Activated CD4-positive, alpha-beta memory T cell treated with anti-CD3 and anti-CD28 coated beads, Interleukin-2, amount 10 ng/mL, durations not matched to agents 7 days and 5 days (primary cell): ENCODE data around the gene KIAA1328. TPM values are rescaled to one million over a fixed set of nuclear protein-coding genes. Genes with fewer than 3 reads are reported as not detected.
"Not testable (repeated sequence)": the region's sequence is repeated elsewhere in the genome, so short reads cannot be mapped to it uniquely, and the experiment has no call there.

ENCODE experiments used
- CTCF ChIA-PET: fragments of 350-600 bp; sonication (Branson Sonifier 250); formaldehyde crosslinking; loops from one replicate; lab custom pipeline; 2021; ENCODE audit warnings: antibody characterized with exemption, inconsistent platforms; lab: Charles Lee
- POLR2A ChIA-PET: fragments of 350-600 bp; sonication (Branson Sonifier 250); formaldehyde crosslinking; loops from one replicate; lab custom pipeline; 2021; ENCODE audit warnings: antibody characterized with exemption; lab: Charles Lee
- DNase-seq: peaks from one replicate; pipeline ENCODE4 v3.0.0-alpha.2; 2020
- H3K27ac Mint-ChIP-seq: one replicate; pipeline ENCODE4 v1.8.0; 2021; ENCODE audit warnings: mild to moderate bottlenecking, mixed read lengths
- H3K27me3 Mint-ChIP-seq: one replicate; pipeline ENCODE4 v1.8.0; 2021; ENCODE audit warnings: mixed read lengths
- H3K36me3 Mint-ChIP-seq: one replicate; pipeline ENCODE4 v1.8.0; 2021; ENCODE audit warnings: low read depth, mixed read lengths
- H3K4me1 Mint-ChIP-seq: one replicate; pipeline ENCODE4 v1.8.0; 2021; ENCODE audit warnings: mixed read lengths
- H3K4me3 Mint-ChIP-seq: one replicate; pipeline ENCODE4 v1.8.0; 2021; ENCODE audit warnings: mild to moderate bottlenecking, mixed read lengths
- H3K9me3 Mint-ChIP-seq: one replicate; pipeline ENCODE4 v1.8.0; 2021; ENCODE audit warnings: mixed read lengths
- total RNA-seq, 2 experiments: library from RNA; stranded (reverse); gene quantifications; one replicate each; pipeline ENCODE4 v1.2.3, GENCODE V29; 2021

KIAA1328 gene
- total RNA-seq, 2 experiments from 2014 or later = 7.4 to 8.6 TPM

DNA sequence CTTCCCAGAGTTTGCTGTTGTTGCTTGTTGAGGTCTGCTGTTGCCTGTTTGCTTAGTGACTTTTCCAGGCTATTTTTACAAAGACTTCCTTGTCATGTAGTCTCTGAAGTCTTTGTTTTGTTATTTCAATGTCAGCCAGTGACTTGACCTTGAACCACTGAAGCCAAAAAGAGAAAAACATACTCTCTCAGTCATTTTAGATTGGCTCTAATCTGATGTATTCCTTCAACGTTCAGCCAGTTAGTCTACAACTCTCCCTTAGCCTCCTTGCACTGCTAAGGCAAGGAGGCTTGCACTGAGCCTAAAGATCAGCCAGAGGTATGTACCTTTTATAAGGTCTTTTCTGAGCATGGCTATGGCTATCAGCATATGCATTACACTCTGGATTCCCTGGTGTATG, 27.9 kb downstream of the KIAA1328 start:
- no peak overlapping the region for H3K4me3 Mint-ChIP-seq
- POLR2A ChIA-PET = no interaction called here
- H3K9me3 Mint-ChIP-seq = peaks cover 7% of the 10 kb centered on the region
- H3K27me3 Mint-ChIP-seq = no peaks in the 10 kb centered on the region
- CTCF ChIA-PET = no interaction called here
- H3K27ac Mint-ChIP-seq = no peak overlapping the region
- peaks cover 34% of the 10 kb centered on the region for H3K36me3 Mint-ChIP-seq
- DNase-seq = no peak
- H3K4me1 Mint-ChIP-seq = no peaks in the 10 kb centered on the region

DNA sequence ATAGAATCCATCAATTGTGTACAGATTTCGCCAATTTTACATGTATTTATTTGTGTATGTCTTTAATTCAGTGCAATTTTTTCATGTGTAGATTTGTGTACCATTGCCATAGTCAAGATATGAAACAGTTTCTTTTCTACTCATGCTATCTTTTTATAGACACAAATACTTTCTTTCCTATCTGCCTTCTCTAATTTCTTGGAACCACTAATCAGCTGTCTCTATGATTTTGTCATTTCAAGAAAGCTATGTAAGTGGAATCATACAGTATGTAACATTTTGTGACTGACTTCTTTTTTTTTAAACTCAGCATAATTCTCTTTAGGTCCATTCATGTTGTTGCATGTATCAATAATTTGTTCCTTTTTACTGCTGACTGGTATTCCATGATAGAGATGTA, 33.3 kb downstream of the KIAA1328 start:
- DNase-seq = no peak
- H3K4me1 Mint-ChIP-seq = peaks cover 10% of the 10 kb centered on the region
- ChIA-PET POLR2A (no interaction called here), CTCF (no interaction called here)
- peaks cover 8% of the 10 kb centered on the region for H3K36me3 Mint-ChIP-seq
- no peak overlapping the region for H3K4me3 Mint-ChIP-seq
- peaks cover 2% of the 10 kb centered on the region for H3K9me3 Mint-ChIP-seq
- no peak overlapping the region for H3K27ac Mint-ChIP-seq
- no peaks in the 10 kb centered on the region for H3K27me3 Mint-ChIP-seq

DNA sequence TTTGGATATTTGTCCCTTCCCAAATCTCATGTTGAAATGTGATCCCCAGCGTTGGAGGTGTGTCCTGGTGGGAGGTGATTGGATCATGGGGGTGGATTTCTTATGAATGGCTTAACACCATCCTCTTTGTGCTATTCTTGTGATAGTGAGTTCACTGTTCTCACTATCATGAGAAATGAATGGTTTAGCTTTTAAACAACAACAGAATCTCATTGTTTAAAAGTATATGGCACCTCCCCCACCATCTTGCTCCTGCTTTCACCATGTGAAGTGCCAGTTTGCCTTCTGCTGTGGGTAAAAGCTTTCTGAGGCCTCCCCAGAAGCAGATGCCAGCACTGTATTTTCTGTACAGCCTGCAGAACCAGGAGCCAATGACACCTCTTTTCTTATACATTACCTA, 38.1 kb downstream of the KIAA1328 start:
- CTCF ChIA-PET = no interaction called here

DNA sequence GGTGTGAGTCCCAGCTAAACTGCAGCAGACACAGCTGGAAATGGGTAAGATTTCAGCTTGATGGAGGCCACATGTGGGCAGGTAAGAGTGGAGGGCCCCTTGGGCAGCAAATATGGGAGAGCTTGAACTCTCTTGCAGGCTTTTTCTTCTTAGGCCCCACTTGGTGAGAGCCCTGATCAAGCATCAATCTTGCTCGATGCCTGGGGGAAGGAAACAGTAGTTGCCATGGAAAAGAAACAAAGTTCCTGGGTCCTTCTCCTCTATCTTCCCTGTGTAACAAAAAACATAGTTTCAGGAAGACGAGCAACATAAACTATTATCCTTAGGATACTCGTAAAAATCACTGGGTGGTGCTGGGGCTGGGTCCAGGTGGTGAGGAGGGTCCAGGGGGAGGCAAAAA, 42.9 kb downstream of the KIAA1328 start:
- no peaks in the 10 kb centered on the region for H3K27me3 Mint-ChIP-seq
- ChIA-PET CTCF (interaction anchor here (0.8 kb wide), 1 partner anchor 28 kb away, joined by 3 read pairs; no protein-coding TSS in a partner anchor), POLR2A (interaction anchor here (1.7 kb wide), 1 partner anchor 43 kb away, joined by 4 read pairs; the partner anchor contains the start of gene TPGS2)
- H3K9me3 Mint-ChIP-seq = peaks cover 14% of the 10 kb centered on the region
- H3K4me3 Mint-ChIP-seq = no peak overlapping the region
- H3K27ac Mint-ChIP-seq = no peak overlapping the region
- peaks cover 29% of the 10 kb centered on the region for H3K36me3 Mint-ChIP-seq
- peaks cover 1% of the 10 kb centered on the region for H3K4me1 Mint-ChIP-seq
- no peak for DNase-seq

More for the DNA sequence above, 38.1 kb downstream of the KIAA1328 start:
- Mint-ChIP-seq H3K4me1 (peaks cover 8% of the 10 kb centered on the region), H3K27me3 (no peaks in the 10 kb centered on the region), H3K4me3 (no peak overlapping the region), H3K36me3 (peaks cover 15% of the 10 kb centered on the region), H3K27ac (no peak overlapping the region), H3K9me3 (peaks cover 4% of the 10 kb centered on the region)
- POLR2A ChIA-PET = interaction anchor here (1.2 kb wide), 1 partner anchor 9 kb away, joined by 3 read pairs; no protein-coding TSS in a partner anchor
- no peak for DNase-seq

DNA sequence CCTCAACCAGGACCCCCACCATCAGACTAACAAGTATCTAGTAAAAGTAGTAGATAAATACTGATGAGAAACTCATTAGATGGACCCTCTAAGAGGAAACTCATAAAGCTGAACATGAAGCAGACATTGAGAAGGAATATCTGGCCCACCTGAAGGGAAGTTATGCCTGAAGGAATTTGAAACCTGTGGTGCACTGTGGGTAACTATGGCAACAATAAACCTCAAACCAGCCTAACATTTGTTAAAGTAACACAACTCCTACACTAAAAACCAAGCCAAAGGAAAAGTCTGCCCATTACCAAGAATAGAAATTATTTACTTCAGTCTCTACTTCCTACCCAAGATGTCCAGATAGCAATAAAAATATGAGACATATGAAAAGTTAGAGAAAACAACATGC, 43.4 kb downstream of the KIAA1328 start:
- H3K9me3 Mint-ChIP-seq = peaks cover 17% of the 10 kb centered on the region
- H3K36me3 Mint-ChIP-seq = peaks cover 31% of the 10 kb centered on the region
- H3K4me3 Mint-ChIP-seq = no peak overlapping the region
- DNase-seq = no peak
- H3K27me3 Mint-ChIP-seq = no peaks in the 10 kb centered on the region
- H3K27ac Mint-ChIP-seq = no peak overlapping the region
- CTCF ChIA-PET = interaction anchor here (0.8 kb wide), 1 partner anchor 29 kb away, joined by 3 read pairs; no protein-coding TSS in a partner anchor
- peaks cover 1% of the 10 kb centered on the region for H3K4me1 Mint-ChIP-seq
- POLR2A ChIA-PET = interaction anchor here (1.7 kb wide), 1 partner anchor 44 kb away, joined by 4 read pairs; the partner anchor contains the start of gene TPGS2

DNA sequence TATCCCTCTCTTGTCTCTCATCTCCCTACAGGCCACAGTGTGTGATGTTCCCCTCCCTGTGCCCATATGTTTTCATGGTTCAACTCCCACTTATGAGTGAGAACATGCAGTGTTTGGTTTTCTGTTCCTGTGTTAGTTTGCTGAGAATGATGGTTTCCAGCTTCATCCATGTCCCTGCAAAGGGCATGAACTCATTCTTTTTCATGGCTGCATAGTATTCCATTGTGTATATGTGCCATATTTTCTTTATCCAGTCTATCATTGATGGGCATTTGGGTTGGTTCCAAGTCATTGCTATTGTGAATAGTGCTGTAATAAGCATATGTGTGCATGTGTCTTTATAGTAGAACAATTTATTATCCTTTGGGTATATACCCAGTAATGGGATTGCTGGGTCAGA, 44.9 kb downstream of the KIAA1328 start:
- H3K27me3 Mint-ChIP-seq, H3K4me3 Mint-ChIP-seq, H3K4me1 Mint-ChIP-seq: not testable (repeated sequence)

DNA sequence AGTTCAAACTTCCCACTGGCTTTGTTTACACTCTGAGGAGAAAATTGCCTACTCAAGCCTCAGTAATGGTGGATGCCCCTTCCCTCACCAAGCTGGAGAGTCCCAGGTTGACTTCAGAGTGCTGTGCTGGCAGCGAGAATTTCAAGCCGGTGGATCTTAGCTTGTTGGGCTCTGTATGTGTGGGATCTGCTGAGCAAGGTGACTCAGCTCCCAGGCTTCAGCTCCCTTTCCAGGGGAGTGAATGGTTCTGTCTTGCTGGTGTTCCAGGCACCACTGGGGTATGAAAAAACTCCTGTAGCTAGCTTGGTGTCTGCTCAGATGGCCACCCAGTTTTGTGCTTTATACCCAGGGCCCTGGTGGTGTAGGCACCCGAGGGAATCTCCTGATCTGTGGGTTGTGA, 50.9 kb downstream of the KIAA1328 start:
- H3K27ac Mint-ChIP-seq, H3K4me3 Mint-ChIP-seq, H3K4me1 Mint-ChIP-seq, CTCF ChIA-PET, POLR2A ChIA-PET, DNase-seq, H3K27me3 Mint-ChIP-seq: not testable (repeated sequence)
- Mint-ChIP-seq H3K36me3 (peaks cover 22% of the 10 kb centered on the region), H3K9me3 (peaks cover 14% of the 10 kb centered on the region)

More for the DNA sequence above, 44.9 kb downstream of the KIAA1328 start:
- Mint-ChIP-seq H3K9me3 (peaks cover 23% of the 10 kb centered on the region), H3K36me3 (peaks cover 37% of the 10 kb centered on the region)
- POLR2A ChIA-PET, DNase-seq, H3K27ac Mint-ChIP-seq, CTCF ChIA-PET: not testable (repeated sequence)

DNA sequence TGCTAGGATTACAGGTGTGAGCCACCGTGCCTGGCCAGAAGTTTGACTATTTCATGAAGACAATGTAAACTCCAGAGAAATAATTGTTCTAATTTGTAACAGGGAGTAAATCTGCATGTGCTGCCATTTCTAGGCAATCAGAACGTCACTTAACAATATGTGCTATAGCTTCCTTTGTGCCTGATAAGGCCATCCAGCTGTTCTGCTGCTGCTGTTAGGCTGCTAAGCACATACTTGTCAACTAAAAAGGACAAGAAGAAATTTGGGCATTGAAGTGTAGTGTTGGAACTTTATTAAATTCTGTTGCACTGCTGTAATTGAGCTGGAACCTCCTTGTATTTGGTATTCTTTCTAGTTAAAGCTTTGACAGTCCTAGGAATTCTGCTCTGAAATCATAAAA, 57.1 kb downstream of the KIAA1328 start:
- POLR2A ChIA-PET = no interaction called here
- no peaks in the 10 kb centered on the region for H3K9me3 Mint-ChIP-seq
- no peaks in the 10 kb centered on the region for H3K27me3 Mint-ChIP-seq
- CTCF ChIA-PET = no interaction called here
- peaks cover 5% of the 10 kb centered on the region for H3K4me1 Mint-ChIP-seq
- no peak overlapping the region for H3K4me3 Mint-ChIP-seq
- H3K27ac Mint-ChIP-seq = no peak overlapping the region
- H3K36me3 Mint-ChIP-seq = no peaks in the 10 kb centered on the region
- no peak for DNase-seq

DNA sequence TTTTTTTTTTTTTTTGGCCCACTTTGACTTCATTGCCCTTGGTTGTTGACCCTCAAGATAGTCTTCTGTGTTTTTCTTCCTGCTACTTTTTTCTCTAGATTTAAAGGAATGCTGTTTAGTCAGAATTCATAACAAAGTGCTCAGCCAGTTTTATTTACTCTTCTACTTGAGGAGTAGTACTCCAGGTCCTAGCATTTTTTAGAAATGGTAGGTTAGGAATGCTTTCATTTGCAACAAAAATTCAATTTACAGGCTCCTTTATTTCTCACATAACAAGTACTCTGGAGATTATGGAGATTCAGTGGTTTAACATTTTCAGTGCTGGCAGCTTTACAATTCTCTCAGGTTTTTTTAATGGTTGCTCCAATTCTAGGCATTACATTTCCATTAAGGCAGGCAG, 58.2 kb downstream of the KIAA1328 start:
- CTCF ChIA-PET = no interaction called here
- H3K9me3 Mint-ChIP-seq = no peaks in the 10 kb centered on the region

DNA sequence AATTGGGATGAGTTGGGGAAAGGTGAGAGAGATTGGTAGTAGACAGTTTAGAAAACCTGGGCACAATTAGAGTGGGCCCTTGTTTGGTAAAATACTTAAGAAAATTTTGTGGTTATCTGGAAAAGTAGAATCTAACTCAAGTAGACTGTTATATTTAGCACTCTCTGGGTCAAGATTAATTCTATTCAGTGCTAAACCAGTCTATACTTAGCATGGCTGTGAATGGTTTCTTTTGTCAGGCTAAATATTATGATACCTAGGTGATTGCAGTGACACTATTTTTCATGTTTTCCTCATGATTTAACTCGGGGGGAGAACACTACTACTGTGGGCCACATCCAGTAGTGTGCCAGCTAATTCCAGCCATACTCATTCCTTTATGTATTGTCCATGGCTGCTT, 58.9 kb downstream of the KIAA1328 start:
- Mint-ChIP-seq H3K9me3 (no peaks in the 10 kb centered on the region), H3K27ac (no peak overlapping the region), H3K36me3 (no peaks in the 10 kb centered on the region), H3K4me3 (no peak overlapping the region), H3K27me3 (no peaks in the 10 kb centered on the region), H3K4me1 (peaks cover 5% of the 10 kb centered on the region)
- no peak for DNase-seq
- POLR2A ChIA-PET = no interaction called here
- CTCF ChIA-PET = no interaction called here

More for the DNA sequence above, 58.2 kb downstream of the KIAA1328 start:
- H3K4me3 Mint-ChIP-seq = no peak overlapping the region
- H3K36me3 Mint-ChIP-seq = no peaks in the 10 kb centered on the region
- no peak overlapping the region for H3K27ac Mint-ChIP-seq
- H3K4me1 Mint-ChIP-seq = peaks cover 5% of the 10 kb centered on the region
- POLR2A ChIA-PET = no interaction called here
- no peak for DNase-seq
- H3K27me3 Mint-ChIP-seq = no peaks in the 10 kb centered on the region

DNA sequence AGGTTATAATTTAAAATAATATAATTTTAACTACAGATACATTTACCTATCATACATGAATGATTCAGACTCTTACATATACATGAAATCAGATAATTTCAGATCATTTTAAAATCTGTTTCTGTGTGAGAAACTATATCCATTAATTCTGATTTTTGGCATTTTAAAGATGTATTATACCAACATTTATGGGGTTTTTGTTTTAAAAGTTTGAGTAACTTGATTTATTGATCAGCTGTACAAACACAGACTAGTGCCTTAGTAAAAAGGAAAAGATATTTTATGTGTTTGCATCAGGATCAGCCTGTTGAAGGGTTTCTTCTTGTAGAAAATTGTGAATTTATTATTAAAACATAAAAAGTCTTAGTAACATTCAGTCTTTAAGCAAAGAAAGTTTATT, 59.9 kb downstream of the KIAA1328 start:
- Mint-ChIP-seq H3K4me3 (no peak overlapping the region), H3K27me3 (no peaks in the 10 kb centered on the region), H3K4me1 (peaks cover 5% of the 10 kb centered on the region), H3K27ac (no peak overlapping the region), H3K9me3 (no peaks in the 10 kb centered on the region), H3K36me3 (no peaks in the 10 kb centered on the region)
- CTCF ChIA-PET = interaction anchor here (1.6 kb wide), 1 partner anchor 60 kb away, joined by 4 read pairs; the partner anchor contains the start of genes KIAA1328 and TPGS2
- no peak for DNase-seq
- POLR2A ChIA-PET = no interaction called here

DNA sequence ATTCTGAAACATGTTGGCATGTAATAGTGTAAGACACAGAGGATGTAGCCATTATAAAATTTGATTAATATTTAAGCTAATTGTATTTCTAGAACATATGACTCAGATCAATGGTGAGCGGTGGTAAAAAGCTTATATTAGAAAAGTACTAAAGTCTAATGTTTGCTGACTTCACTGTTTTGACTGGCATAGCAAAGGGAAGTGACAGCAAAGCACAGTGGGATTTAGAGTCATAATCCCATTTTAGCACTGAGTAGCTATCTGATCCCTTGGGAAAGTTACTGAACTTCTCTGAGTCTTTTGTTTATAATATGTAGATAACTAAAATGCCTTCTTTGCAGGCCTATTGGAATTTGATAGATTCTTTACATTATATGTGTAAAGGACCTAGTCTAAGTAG, 60.4 kb downstream of the KIAA1328 start:
- Mint-ChIP-seq H3K36me3 (no peaks in the 10 kb centered on the region), H3K9me3 (no peaks in the 10 kb centered on the region), H3K4me3 (no peak overlapping the region), H3K4me1 (peaks cover 5% of the 10 kb centered on the region), H3K27ac (no peak overlapping the region), H3K27me3 (no peaks in the 10 kb centered on the region)
- POLR2A ChIA-PET = no interaction called here
- DNase-seq = no peak
- CTCF ChIA-PET = interaction anchor here (1.6 kb wide), 1 partner anchor 60 kb away, joined by 4 read pairs; the partner anchor contains the start of genes KIAA1328 and TPGS2

DNA sequence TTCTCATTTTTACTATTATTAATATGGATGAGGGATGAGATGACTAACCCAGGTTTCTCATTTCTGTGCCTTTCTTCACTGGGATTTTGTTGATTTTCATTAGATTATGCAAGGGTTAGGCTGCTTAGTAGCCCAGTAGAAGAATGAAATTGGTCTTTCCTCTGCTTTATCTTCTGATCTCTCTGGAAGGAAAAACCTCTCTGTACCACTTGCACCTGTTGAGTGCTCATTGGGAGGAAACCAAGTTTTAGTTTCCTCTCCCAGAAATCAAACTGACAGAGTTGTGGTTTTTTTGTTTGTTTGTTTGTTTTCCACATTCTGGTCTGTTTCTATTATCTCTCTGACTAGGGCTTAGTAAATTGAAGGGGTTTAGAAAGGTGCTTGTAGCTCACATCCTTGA, 60.8 kb downstream of the KIAA1328 start:
- Mint-ChIP-seq H3K36me3 (no peaks in the 10 kb centered on the region), H3K27ac (no peak overlapping the region), H3K27me3 (no peaks in the 10 kb centered on the region), H3K4me1 (peaks cover 5% of the 10 kb centered on the region), H3K9me3 (no peaks in the 10 kb centered on the region), H3K4me3 (no peak overlapping the region)
- POLR2A ChIA-PET = no interaction called here
- CTCF ChIA-PET = interaction anchor here (1.6 kb wide), 1 partner anchor 61 kb away, joined by 4 read pairs; the partner anchor contains the start of genes KIAA1328 and TPGS2
- no peak for DNase-seq

DNA sequence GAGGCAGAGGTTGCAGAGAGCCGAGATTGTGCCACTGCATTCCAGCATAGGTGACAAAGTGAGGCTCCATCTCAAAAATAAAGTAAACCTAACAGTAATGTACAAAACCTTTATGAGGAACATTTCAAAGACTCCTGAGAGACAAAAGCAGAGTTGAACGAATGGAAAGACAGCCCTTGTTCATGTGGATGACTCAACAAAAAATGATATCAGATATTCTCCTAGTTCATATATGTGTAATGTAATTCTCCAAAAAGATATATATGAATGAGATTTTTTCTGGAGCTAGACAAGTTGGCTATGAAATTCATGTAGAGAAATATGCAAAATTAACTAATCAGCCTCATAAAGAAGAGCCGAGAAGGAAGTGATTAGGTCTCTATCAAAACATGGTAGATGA, 61.7 kb downstream of the KIAA1328 start:
- ChIA-PET CTCF (no interaction called here), POLR2A (no interaction called here)
- Mint-ChIP-seq H3K9me3 (no peaks in the 10 kb centered on the region), H3K27ac (no peak overlapping the region), H3K4me1 (peaks cover 5% of the 10 kb centered on the region), H3K4me3 (no peak overlapping the region), H3K36me3 (no peaks in the 10 kb centered on the region), H3K27me3 (no peaks in the 10 kb centered on the region)
- no peak for DNase-seq
